Gastrocnemius medialis (tissue), 4 donors: ENCODE measurements around the gene EPPIN. TPM values are rescaled to one million over a fixed set of nuclear protein-coding genes. Genes with fewer than 3 reads are reported as not detected.

Experiments used
- ATAC-seq, 2 donors: fragments of 150-250 bp; one replicate each; pipeline ENCODE4 v1.9.1; 2016
- DNase-seq, 2 donors: peaks; one replicate each; pipeline ENCODE4 v3.0.0-alpha.2; 2019
- H3K27ac ChIP-seq, 4 donors: fragments of 200-600 bp; sonication (generic); 1 replicate in 1 of 4; 2 replicates in 3 of 4; pipeline ENCODE4 v1.5.1; 2016 to 2018; ENCODE audit warnings: mild to moderate bottlenecking in 2 of 4, moderate library complexity in 1 of 4
- H3K27me3 ChIP-seq, 3 donors: fragments of 200-600 bp; sonication (generic) in 2 of 3; 1 replicate in 1 of 3; 2 replicates in 2 of 3; pipeline versions ENCODE4 v1.5.1 to v1.6.0; 2016 to 2019; ENCODE audit warnings: mild to moderate bottlenecking in 1 of 3, moderate library complexity in 1 of 3
- H3K36me3 ChIP-seq, 2 donors: fragments of 200-600 bp; sonication (generic) in 1 of 2; one replicate each; pipeline ENCODE4 v1.5.1; 2017 to 2018
- H3K4me1 ChIP-seq, 2 donors: fragments of 200-600 bp; sonication (generic) in 1 of 2; one replicate each; pipeline ENCODE4 v1.5.1; 2016 to 2017; ENCODE audit warnings: mild to moderate bottlenecking in 2 of 2
- H3K4me3 ChIP-seq, 4 donors: fragments of 200-600 bp; sonication (generic) in 3 of 4; 1 replicate in 1 of 4; 2 replicates in 3 of 4; pipeline ENCODE4 v1.5.1; 2016 to 2019; ENCODE audit warnings: mild to moderate bottlenecking in 2 of 4
- H3K9me3 ChIP-seq, 3 donors: fragments of 200-600 bp; sonication (generic) in 2 of 3; 1 replicate in 1 of 3; 2 replicates in 2 of 3; pipeline ENCODE4 v1.5.1; 2016 to 2019
- CTCF ChIP-seq, 5 experiments: fragments of 450-650 bp in 3 of 5; fragments of 200-600 bp in 2 of 5; sonication (generic) in 2 of 5; IDR thresholded peaks in 4 of 5; conservative IDR thresholded peaks in 1 of 5; 1 replicate in 4 of 5; 2 replicates in 1 of 5; pipeline ENCODE4 v1.5.1; 2016 to 2019; ENCODE audit warnings: antibody characterized with exemption in 5 of 5, mild to moderate bottlenecking in 3 of 5, moderate library complexity in 3 of 5
- POLR2A ChIP-seq, 2 donors: fragments of 450-650 bp; IDR thresholded peaks; one replicate each; pipeline ENCODE4 v1.6.1; 2017; ENCODE audit warnings: antibody characterized with exemption in 2 of 2, mild to moderate bottlenecking in 2 of 2, moderate library complexity in 2 of 2
- in situ Hi-C, 4 donors: fragments of 200-750 bp; cut with MboI; loops; one replicate each; pipeline versions ENCODE4 v1.15.0 to v1.8.0; 2017; ENCODE audit warnings: low sequenced_read_pairs in 4 of 4
- intact Hi-C: fragments of 100-400 bp; cut with DNase I; formaldehyde crosslinking; loops from one replicate; pipeline ENCODE4 v1.15.1; 2023; ENCODE audit warnings: low total_unique reads
- total RNA-seq, 4 donors: library from RNA; depleted of rRNA; stranded (reverse); fragments of >200 nt; gene quantifications; one replicate each; pipeline versions ENCODE4 v1.1.0 to v1.2.3, GENCODE V29; 2016

EPPIN gene
- total RNA-seq, 4 donors from 2014 or later, result not detected

- Histone ChIP-seq H3K36me3 (no peaks in the 10 kb centered on the region), H3K27ac (no peak overlapping the region), H3K4me1 (no peaks in the 10 kb centered on the region), H3K27me3 (no peaks in the 10 kb centered on the region), H3K4me3 (no peak overlapping the region), H3K9me3 (no peaks in the 10 kb centered on the region)
- TF ChIP-seq CTCF (IDR thresholded peaks at IDR 0.05 in 4 of 5, conservative IDR thresholded peaks at IDR 0.05 in 1 of 5) (no peak), POLR2A (IDR thresholded peaks at IDR 0.05) (no peak)
- DNase-seq (no peak), ATAC-seq (no peak)
- in situ Hi-C loops (loop anchor here in 1 of 4 donors (25.0 kb wide), 1 partner anchor 938 kb away; no protein-coding TSS in a partner anchor), intact Hi-C loops (no loop called here)
Measured at GRCh38 chr20:45523821-45524220, 23.4 kb downstream of the EPPIN start.

GRCh38 chr20:45518282-45518681 is 28.9 kb downstream of the EPPIN start:
- intact Hi-C loops (no loop called here), in situ Hi-C loops (loop anchor here in 1 of 4 donors (25.0 kb wide), 1 partner anchor 944 kb away; no protein-coding TSS in a partner anchor)
- H3K4me1 ChIP-seq, result no peaks in the 10 kb centered on the region
- H3K9me3 ChIP-seq, result no peaks in the 10 kb centered on the region
- no peaks in the 10 kb centered on the region for H3K27me3 ChIP-seq
- H3K4me3 ChIP-seq, result no peak overlapping the region
- DNase-seq (no peak), ATAC-seq (no peak)
- TF ChIP-seq CTCF (IDR thresholded peaks at IDR 0.05 in 4 of 5, conservative IDR thresholded peaks at IDR 0.05 in 1 of 5), result no peak
- no peak for TF ChIP-seq POLR2A (IDR thresholded peaks at IDR 0.05)
- H3K36me3 ChIP-seq, result no peaks in the 10 kb centered on the region
- no peak overlapping the region for H3K27ac ChIP-seq

GRCh38 chr20:45515147-45515913 is 31.9 kb downstream of the EPPIN start, which contains the start of gene SPINT3:
Gene SPINT3 (minus strand): TSS chr20:45515622. CDS start chr20:45515608, 14 bp downstream.
- no peak within 1 kb of the TSS for H3K4me3 ChIP-seq
- intact Hi-C loops, result no loop called here
- in situ Hi-C loops, result loop anchor here in 1 of 4 donors (25.0 kb wide), 1 partner anchor 947 kb away; no protein-coding TSS in a partner anchor

GRCh38 chr20:45510242-45510862 is 36.8 kb downstream of the EPPIN start:
- H3K27ac ChIP-seq, result no peak overlapping the region
- no peaks in the 10 kb centered on the region for H3K36me3 ChIP-seq
- intact Hi-C loops, result no loop called here
- no peaks in the 10 kb centered on the region for H3K27me3 ChIP-seq
- ATAC-seq (no peak), DNase-seq (no peak)
- no peak overlapping the region for H3K4me3 ChIP-seq
- in situ Hi-C loops, result loop anchor here in 1 of 4 donors (25.0 kb wide), 1 partner anchor 952 kb away; no protein-coding TSS in a partner anchor
- H3K9me3 ChIP-seq, result no peaks in the 10 kb centered on the region
- H3K4me1 ChIP-seq, result no peaks in the 10 kb centered on the region
- no peak for TF ChIP-seq POLR2A (IDR thresholded peaks at IDR 0.05)
- TF ChIP-seq CTCF (IDR thresholded peaks at IDR 0.05 in 4 of 5, conservative IDR thresholded peaks at IDR 0.05 in 1 of 5), result no peak

More at GRCh38 chr20:45515147-45515913, 31.9 kb downstream of the EPPIN start, which contains the start of gene SPINT3:
- DNase-seq (no peak), ATAC-seq (no peak)
- H3K27me3 ChIP-seq, result no peaks in the 10 kb centered on the region
- H3K36me3 ChIP-seq, result no peaks in the 10 kb centered on the region
- TF ChIP-seq CTCF (IDR thresholded peaks at IDR 0.05 in 4 of 5, conservative IDR thresholded peaks at IDR 0.05 in 1 of 5), result no peak
- TF ChIP-seq POLR2A (IDR thresholded peaks at IDR 0.05), result no peak
- H3K27ac ChIP-seq, result no peak within 1 kb of the TSS
- no peaks in the 10 kb centered on the region for H3K9me3 ChIP-seq
- H3K4me1 ChIP-seq, result no peaks in the 10 kb centered on the region
